K562 (cell line): ENCODE measurements around the gene SLC9A3. TPM values are rescaled to one million over a fixed set of nuclear protein-coding genes. Genes with fewer than 3 reads are reported as not detected.

Experiments
- MGA ChIP-seq: fragments of 450-650 bp; IDR thresholded peaks from 2 replicates; pipeline ENCODE4 v1.6.1; 2016; ENCODE audit warnings: mild to moderate bottlenecking, moderate library complexity
- NELFE ChIP-seq: IDR thresholded peaks from 2 replicates; pipeline ENCODE4 v1.6.1; 2011; ENCODE audit warnings: mild to moderate bottlenecking; ENCODE audit not compliant: insufficient read depth, insufficient read length
- PTBP1 ChIP-seq: fragments of 200-400 bp; formaldehyde crosslinking; IDR thresholded peaks from 2 replicates; pipeline ENCODE4 v1.6.1; 2017; ENCODE audit warnings: low read depth, low read length
- polyA plus RNA-seq, 8 experiments: library from polyadenylated mRNA; depleted of rRNA in 4 of 8; stranded (reverse) in 5 of 8; unstranded in 3 of 8; fragments of >200 nt; fragmentation: Nextera tagmentation in 2 of 8; fragmentation: Illumina TruSeq in 1 of 8; extraction: Ambion mirVana in 2 of 8; extraction: Trizol in 1 of 8; gene quantifications; 2 replicates each; pipeline versions ENCODE4 v1.2.1 to v1.2.3, GENCODE V29; 2011 to 2014; ENCODE audit warnings: inconsistent platforms in 1 of 8, missing spikeins in 1 of 8
- total RNA-seq, 7 experiments: library from RNA; depleted of rRNA in 6 of 7; stranded (reverse); fragments of >200 nt in 6 of 7; fragmentation: Illumina TruSeq in 2 of 7; extraction: Trizol in 2 of 7; gene quantifications; 2 replicates each; pipeline versions ENCODE4 v1.2.1 to v1.2.3, GENCODE V29; 2011 to 2021; ENCODE audit warnings: low replicate concordance in 1 of 7

Gene SLC9A3
- total and polyA plus RNA-seq, 9 of the 15 experiments (the other 6 are each of a cell fraction or from before 2014, with no cell fraction given) = 1.5 to 5.8 (median 3.7) TPM; not detected in 2

- TF ChIP-seq MGA (no peak), NELFE (no peak), PTBP1 (no peak)
Measured at GRCh38 chr5:520196-520849, 3.9 kb downstream of the SLC9A3 start (continued).
